GM19452 (cell line): ENCODE results near the gene CCDC154.
"Not testable (repeated sequence)": the region's sequence is repeated elsewhere in the genome, so short reads cannot be mapped to it uniquely, and the experiment has no call there.

Source experiments
- ATAC-seq: cut with Tn5 transposase; IDR thresholded peaks from one replicate; pipeline ENCODE4 v1.9.1; 2021; ENCODE audit not compliant: unreplicated experiment

CCDC154 gene, protein sequence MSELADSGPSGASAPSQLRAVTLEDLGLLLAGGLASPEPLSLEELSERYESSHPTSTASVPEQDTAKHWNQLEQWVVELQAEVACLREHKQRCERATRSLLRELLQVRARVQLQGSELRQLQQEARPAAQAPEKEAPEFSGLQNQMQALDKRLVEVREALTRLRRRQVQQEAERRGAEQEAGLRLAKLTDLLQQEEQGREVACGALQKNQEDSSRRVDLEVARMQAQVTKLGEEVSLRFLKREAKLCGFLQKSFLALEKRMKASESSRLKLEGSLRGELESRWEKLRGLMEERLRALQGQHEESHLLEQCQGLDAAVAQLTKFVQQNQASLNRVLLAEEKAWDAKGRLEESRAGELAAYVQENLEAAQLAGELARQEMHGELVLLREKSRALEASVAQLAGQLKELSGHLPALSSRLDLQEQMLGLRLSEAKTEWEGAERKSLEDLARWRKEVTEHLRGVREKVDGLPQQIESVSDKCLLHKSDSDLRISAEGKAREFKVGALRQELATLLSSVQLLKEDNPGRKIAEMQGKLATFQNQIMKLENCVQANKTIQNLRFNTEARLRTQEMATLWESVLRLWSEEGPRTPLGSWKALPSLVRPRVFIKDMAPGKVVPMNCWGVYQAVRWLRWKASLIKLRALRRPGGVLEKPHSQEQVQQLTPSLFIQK

DNA sequence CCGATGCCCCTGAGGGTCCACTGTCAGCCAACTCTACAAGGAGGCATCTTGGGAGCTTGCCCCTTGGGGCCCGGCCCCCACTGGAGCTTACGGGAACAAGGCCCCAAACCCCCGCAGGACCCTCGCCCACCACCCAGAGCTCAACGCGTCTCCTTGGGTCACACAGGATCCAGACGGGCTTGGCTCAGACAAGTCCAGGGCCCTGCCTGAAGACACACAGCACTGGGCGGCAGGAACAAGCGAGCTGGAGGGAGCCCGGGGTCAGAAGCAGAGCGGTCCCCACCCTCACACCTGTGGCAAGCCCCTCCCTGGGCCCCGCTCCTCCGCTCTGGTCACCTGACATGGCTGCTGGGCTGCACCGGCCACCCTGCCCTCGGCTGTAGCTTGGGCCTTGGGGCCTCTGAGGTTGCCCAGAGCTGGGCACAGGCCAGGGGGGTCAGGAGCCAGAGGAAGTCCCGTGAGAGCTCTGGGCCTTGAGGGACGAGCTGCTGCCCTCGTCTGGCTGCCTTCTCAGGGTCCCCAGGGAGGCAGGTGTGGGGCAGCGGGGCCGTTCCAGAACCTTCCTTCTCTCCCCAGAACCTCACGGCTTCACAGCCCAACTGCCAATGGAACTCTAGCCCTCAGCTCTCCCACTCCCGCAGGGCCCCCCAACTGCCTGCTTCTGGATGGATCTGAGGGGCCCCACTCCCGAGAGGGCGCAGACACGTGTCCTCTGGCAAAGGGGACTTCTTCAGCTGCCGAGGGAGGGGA, at the start of gene CCDC154:
Gene CCDC154 (minus strand): TSS at position 577 of the 750 bp plus-strand sequence. CDS start 234 bp downstream, at position 343.
- ATAC-seq, result no peak

DNA sequence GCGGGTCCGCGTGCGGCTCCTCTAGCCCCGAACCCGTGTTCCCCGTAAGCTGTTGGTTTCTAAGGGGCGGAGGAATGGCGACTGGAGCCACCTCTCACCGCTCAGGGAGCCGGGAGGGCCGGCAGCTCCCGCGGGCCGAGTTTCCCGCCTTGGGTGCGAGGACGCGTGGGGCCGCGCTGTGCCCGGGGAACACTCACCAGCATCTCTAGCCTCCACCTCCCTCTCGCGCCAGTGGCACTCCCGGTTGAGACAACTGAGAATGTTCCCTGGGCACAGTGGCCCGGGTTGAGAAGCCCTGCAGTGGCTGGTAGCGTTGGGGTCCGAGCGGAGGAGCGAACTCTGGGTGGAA, 49.4 kb upstream of the CCDC154 start:
- ATAC-seq, result no peak

DNA sequence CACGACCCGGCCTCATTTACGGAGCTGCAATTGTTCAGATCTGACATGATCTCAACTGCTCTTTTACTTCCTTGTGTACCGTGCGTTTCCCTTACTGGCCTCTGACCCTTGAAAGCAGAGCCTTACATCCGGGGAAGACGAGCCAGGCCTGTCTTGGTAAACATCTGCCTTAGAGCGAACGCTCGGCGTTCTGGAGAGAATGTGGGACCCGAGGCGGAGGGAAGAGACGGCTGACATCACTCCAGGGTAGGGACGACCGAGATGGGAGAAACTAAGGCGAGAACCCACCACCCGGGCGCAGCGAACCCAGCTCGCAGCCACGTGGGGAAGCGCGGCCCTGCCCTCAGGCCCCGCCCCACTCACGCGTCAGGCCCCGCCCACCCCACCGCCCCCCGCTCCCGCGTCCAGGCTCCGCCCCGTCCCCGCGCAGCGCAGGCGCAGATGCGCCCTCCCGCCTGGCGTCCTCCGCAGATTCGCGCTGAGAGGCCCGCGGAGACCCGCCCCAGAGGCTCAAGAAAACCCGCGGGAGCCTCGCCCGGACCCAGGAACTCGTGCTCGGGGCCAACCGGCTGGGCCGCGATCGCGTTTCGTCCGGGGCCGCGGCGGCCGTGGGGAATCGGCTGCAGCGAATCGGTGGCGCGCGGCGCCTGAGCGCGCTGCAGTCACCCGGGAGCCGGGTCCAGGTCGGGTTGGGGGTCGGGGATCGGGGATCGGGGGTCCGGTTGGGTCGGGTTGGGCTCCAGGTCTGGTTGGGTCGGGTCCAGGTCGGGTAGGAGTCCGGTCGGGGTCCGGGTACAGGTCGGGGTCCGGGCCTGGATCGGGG, 48.8 kb upstream of the CCDC154 start, which contains the start of gene TELO2:
Gene TELO2 (plus strand): TSS at position 438 of the 823 bp plus-strand sequence. CDS start 922 bp downstream, outside the sequence.
- ATAC-seq, result no peak

DNA sequence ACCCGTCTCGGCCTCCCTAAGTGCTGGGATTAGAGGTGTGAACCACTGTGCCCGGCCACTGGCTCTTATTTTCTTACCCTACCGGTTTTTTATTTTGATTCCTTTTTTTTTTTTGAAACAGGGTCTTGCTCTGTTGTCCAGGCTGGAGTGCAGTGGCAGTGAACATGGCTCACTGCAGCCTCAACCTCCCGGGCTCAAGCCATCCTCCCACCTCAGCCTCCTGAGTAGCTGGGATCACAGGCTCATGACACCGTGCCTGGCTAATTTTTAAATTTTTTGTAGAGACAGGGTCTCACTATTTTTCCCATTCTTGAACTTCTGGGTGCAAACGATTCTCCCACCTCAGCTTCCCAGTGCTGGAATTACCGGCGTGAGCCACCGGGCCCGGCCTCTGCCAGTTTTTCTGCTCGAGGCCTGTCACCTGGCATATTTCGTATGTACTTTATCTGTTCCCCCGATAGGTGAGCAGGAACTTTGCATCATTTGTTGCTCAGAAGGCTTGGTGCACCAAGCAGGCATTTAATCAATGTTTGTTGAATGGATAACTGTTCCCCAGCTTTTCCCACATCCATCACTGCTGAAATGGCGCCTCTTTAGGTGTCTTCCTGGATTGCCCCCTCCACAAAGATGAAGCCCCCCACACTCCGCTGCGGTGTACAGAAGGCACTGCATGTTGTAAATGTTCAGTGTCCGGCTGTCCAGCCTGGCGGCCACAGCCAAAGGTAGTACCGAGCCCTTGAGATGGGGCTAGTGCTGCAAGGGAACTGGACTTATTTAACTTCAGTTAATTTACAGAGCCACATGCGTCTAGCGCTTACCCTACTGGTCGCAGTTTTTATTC, 47.9 kb upstream of the CCDC154 start:
- no peak for ATAC-seq

DNA sequence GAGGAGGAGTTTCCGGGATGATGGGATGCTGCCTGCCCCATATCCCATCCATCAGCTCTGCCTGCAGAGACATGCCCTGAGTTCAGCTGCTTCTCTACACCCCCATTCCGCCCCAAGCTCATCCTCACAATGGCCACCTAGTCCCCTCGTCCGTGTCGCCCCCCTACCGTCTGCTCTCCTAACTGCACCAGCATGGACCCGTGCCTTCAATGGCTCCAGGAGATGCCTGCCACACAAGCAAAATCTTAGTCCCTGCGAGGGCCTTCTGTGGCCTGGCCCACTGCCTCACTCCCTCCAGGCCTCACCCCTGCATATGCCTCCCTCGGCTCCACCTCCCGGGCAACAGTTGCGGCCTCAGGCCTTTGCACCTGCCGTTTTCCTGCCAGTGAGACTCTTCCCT, 47.0 kb upstream of the CCDC154 start:
- ATAC-seq, result no peak

DNA sequence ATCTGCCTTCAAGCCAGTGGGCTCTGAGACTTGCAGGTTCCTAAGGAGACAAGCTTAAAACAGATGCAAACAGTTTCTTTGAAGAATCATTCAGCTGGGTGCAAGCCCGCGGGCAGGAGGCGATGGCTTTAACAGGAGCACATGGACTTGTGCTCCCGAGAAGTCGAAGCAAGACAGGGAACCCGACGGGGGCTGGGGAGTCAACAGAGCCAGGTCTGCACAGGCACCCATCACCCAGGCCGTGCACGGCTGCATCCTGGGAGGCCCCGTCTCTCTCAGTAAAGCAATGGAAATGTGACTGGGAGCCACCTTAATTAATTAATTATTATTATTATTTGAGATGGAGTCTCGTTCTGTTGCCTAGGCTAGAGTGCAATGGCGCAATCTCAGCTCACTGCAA, 44.7 kb upstream of the CCDC154 start:
- ATAC-seq, result no peak

DNA sequence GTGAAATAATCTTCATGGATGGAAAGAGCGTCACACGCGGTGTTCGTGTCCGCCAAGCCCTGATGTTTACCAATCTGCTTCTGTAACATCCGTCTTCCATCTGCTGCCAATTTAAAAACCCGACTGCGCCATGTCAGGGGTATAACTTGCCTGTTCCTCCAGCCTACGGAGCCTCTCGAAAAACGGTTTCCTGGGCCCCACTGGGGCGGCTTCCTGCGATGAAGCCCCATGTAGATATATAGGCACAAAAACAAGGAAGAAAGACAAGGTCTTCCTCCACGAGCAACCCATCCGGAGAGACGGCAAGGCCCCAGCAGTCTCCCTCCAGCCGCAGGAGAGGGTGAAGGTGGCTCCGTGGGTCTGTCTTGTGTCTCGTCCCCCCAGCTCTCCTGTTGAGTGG, 44.3 kb upstream of the CCDC154 start, which contains the start of gene PTX4:
Gene PTX4 (minus strand): TSS at position 326 of the 400 bp plus-strand sequence. CDS start 35 bp downstream, at position 291.
- no peak for ATAC-seq

DNA sequence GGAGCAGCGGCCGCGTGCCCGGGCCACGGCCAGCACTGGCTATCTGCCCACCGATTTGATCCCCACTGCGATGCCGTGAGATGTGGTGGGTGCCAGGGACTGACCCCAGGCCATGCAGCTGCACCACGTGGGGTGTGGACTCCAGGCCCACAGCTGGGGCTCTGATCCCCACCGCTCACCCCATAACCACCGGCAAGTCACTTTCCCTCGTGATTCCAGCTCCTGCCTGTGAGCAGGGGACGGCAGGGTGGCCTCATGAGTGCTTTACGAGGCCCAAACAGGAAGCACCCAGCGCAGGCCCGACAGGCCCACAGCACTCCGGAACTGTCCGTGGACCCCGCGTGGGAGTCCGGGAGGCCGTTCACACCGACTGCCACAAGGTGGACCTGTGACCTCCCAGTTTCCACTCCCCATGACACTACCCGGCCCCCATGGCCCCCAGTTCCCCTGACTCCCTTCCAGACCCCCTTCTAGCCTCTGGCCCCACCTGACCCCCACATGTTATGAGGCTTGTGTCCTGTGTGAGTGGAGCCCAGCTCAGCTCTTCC, 43.8 kb upstream of the CCDC154 start:
- no peak for ATAC-seq

DNA sequence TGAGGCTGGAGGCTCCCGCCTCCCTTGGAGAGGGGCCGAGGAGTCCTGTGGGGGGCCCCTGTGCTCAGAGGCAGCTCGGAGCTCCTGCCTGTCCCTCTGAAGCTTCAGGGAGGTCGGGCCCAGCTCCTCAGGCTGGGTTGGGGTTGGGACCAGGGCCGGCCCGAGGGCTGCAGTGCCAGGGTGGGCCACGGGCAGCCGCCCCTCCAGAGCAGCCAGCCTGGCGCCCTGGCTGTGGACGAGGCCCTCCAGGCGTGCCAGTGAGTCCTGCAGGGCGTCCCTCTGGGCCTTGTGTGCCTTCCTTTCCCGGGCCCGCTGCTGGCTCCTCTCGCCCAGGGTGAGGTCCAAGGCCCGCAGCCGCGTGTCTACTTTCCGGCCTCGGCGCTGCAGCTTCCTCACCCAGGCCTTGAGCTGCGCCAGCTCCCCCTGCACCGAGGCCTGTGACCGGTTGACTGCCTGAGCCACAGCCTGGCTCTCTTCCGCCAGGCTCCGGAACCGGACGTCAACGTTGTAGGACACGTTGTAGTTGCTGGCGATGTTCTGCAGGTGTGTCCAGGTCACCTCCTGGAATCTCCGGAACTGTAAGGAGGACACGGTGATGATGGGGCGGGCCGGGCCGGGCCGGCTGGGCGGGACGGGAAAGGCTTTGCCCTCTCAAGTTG, 43.2 kb upstream of the CCDC154 start:
- ATAC-seq, result no peak

DNA sequence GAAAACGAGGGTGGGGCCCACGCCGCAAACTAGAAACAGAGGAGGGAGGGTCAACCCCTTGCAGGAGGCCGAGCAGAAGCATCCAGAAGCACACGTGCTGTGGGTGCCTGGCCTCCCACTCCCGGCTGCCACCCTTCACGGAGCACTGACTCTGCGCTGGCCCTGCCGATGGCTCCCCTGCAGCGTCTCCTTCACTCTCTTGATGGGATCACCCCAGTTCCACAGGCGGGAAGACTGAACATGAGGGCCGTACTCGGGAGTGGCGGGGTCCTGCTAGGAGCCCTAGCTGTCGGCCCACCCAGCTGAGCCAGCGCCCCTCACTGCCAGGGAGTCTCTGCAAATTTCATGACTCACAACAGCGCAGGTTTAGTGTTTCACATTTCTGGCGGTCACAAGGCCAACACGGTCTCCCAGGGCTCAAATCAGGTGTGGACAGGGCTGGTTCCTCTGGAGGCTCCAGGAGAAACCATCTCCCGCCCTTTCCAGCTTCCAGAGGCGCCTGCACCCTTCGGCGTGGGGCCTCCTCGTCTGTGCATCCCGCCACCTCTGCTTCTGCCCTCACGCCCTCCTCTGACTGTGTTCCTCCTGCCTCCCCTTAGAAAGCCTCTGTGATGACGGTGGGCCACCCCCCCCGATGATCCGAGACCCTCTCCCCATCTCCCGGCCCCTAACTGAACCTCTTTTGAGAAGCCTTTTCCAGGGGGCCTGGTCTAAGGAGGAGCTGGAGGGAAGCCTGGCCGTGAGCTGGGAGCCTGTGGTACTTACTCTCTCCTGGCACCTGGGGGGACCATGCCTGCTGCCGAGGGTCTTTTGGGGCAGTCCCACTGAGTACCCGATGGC, 42.4 kb upstream of the CCDC154 start:
- no peak for ATAC-seq

DNA sequence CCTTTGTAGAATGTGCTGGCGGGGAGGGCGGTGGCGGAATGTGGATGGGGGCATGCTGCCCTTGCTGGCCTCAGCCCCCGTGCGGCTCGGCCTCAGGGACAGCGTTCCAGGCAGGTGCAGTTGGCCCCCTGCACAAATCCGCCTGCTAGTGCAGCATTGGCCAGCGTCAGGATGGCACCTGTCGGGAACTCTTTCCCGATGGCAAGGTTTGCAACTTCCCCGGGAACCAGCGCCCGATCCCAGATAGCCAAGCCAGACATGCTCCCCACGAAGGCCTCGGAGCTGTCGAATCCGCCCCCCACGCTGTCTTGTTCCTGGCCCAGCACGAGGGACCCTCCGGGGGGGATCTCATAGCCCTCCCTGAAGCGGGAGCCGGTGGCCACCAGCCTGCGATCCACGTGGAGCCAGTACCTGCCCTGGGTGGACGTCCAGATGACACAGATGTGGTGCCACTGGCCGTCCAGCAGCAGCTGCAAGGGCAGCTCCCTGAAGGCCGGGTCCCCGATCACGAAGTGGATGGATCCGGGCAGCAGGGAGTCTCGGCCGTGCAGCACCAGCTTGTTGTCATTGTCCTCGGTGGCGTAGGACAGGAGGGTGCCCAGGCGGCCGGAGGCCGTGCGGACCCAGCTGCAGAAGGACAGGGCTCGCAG, 41.6 kb upstream of the CCDC154 start:
- ATAC-seq, result no peak

DNA sequence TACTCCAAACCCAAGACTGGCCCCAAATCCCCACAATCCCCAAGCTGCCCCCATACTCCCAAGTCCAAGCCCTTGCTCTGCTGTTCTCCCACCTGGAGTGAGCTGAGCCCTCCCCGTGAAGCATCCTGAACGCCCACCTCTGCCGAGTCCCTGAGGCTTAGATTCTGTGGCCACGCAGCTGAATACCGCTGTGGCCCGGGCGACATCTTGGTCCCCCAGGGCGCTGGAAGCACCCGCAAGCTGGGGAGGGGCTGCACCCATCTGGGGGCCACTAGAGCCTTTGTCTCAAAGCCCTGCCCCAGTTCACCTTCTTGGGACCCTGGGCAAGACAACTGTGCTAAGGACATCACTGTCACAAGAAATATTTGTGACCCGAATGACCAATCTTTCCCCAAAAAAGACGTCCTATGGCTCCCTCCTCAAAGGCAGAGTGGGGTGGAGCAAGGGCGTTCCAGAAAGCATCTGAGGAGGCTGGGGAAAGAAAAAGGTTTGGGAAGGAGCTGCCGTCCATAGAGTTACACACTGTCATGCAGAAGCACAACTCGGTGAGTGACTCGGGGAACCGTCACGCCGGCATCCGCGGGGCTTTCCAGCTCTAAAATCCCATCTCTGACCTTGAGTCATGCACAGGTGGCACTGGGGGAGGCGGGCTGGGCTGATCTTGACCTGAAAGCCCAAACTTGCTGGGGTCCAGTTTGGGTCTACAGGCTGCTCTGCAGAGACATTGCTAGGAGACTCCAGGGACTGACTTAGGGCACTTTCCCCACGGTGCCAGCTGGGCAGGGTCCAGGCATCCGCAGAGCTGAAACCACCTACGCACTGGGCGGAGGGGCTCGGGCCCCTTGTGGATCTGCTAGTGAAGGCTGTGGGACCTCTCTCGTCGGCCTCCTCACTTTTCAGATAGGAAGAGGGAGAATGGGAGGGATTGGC, 37.8 kb upstream of the CCDC154 start:
- ATAC-seq, result no peak

DNA sequence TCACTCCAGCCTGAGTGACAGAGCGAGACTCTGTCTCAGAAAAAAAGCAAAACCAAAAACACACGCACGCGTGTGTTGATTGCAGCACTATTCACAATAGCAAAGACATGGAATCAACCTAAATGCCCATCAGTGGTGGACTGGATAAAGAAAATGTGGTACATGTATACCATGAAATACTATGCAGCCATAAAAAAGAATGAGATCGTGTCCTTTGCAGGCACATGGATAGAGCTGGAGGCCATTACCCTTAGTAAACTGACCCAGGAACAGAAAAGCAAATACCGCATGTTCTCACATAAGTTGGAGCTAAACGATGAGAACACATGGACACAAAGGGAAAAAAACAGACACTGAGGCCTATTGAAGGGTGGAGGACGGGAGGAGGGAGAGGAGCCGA, 34.6 kb upstream of the CCDC154 start:
- not testable (repeated sequence) for ATAC-seq

DNA sequence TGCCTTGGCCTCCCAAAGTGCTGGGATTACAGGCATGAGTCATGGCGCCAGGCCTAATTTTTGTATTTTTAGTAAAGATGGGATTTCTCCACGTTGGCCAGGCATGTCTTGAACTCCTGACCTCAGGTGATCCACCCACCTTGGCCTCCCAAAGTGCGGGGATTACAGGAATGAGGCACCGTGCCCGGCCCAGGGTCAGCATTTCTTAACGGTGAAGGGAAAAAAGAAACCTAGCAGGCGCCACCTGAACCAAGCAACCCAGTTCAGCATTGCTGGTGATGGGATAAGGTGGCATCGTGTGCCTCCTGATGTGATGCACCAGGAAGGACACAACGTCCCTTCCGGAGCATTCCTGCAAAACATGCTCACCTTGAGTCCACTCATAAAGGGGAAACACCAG, 32.7 kb upstream of the CCDC154 start:
- no peak for ATAC-seq

DNA sequence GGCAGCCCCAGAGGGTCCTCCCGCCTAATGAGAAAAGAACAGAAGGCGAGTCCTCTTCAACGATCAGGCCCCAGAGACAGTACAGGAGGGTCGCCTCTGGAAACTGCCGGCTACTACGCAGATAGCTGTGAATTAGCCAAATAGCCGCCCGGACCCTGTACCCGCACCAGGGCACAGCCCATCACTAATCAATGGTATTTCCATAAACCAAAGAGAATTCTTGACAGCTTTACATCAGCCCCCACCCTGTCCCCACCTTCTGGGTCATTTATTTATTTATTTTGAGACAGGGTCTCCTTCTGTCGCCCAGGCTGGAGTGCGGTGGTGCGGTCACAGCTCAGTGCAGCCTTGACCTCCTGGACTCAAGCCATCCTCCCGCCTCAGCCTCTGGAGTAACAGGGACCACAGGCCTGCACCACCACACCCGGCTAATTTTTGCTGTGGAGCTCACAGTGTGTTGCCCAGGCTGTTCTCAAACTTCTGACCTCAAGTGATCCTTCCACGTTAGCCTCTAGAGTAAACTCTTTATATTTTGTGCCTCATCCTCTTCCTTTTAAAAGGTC, 31.3 kb upstream of the CCDC154 start:
- no peak for ATAC-seq
